Measurements from ENCODE around the gene NANS.
"Not testable (repeated sequence)": the region's sequence is repeated elsewhere in the genome, so short reads cannot be mapped to it uniquely, and the experiment has no call there.

DNA sequence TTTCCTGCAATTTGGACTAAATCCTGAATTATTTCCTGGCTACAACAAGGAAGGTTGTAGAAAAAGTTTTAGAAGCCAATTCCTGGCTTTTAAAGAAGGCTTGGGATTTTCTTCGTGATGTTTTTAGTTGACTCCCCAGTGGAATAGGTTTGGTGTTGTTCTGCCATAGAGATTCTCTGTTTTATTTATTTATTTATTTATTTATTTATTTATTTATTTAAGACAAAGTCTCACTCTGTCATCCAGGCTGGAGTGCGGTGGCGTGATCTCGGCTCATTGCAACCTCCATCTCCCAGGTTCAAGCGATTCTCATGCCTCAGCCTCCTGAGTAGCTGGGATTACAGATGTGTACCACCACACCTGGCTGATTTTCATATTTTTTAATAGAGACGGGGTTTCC is 60.6 kb downstream of the NANS start:
- not testable (repeated sequence) for TF ChIP-seq CTCF (conservative IDR thresholded peaks at IDR 0.05 in 1 of 2, IDR thresholded peaks at IDR 0.05 in 1 of 2; ENCODE audit: extremely low read depth in 1 of 2, insufficient read depth in 1 of 2, low read depth in 1 of 2, low read length in 2 of 2); EZH2 (IDR thresholded peaks at IDR 0.05; ENCODE audit: borderline replicate concordance, low read length)

All from mammary epithelial cell (primary cell).